ENCODE results near the gene PSMA6. TPM values are rescaled to one million over a fixed set of nuclear protein-coding genes. Genes with fewer than 3 reads are reported as not detected.

PSMA6 gene
- total and polyA plus RNA-seq, 2 of the 13 experiments (the other 11 are each of a cell fraction or from before 2014, with no cell fraction given): 525 to 1,109 TPM

- TF ChIP-seq TEF (CRISPR knock-in tag; IDR thresholded peaks at IDR 0.05): no peak
- TF ChIP-seq FOXJ3 (CRISPR knock-in tag; IDR thresholded peaks at IDR 0.05; ENCODE audit: borderline replicate concordance): no peak
- TF ChIP-seq ZNF674 (CRISPR knock-in tag; IDR thresholded peaks at IDR 0.05; ENCODE audit: low read depth): no peak
- TF ChIP-seq FOXP1 (IDR thresholded peaks at IDR 0.05): no peak
- no peak; the same call in 1 of the 2 replicates for TF ChIP-seq FOXP1 (CRISPR knock-in tag; IDR thresholded peaks at IDR 0.05)
- TF ChIP-seq HES4 (CRISPR knock-in tag; IDR thresholded peaks at IDR 0.05; ENCODE audit: borderline replicate concordance): no peak
- TF ChIP-seq SATB2 (CRISPR knock-in tag; IDR thresholded peaks at IDR 0.05): peak; percentile 10; the same call in 1 of the 2 replicates
- peak; percentile 65 for TF ChIP-seq PHF8 (CRISPR knock-in tag; IDR thresholded peaks at IDR 0.05)
- 0 out of 2 replicates have a peak, but pooled peaks have one; percentile 4 for TF ChIP-seq SMARCE1 (IDR thresholded peaks at IDR 0.05; ENCODE audit: borderline replicate concordance)
- no peak; the same call in 1 of the 2 replicates for TF ChIP-seq ZHX2 (IDR thresholded peaks at IDR 0.05; ENCODE audit: low read depth)
- 0 out of 2 replicates have a peak, but pooled peaks have one; percentile 7 for TF ChIP-seq ZHX2 (CRISPR knock-in tag; IDR thresholded peaks at IDR 0.05; ENCODE audit: borderline replicate concordance)
- peak; percentile 40; the same call in 1 of the 2 replicates for TF ChIP-seq RXRA (CRISPR knock-in tag; IDR thresholded peaks at IDR 0.05)
- no peak for TF ChIP-seq ZNF253 (CRISPR knock-in tag; IDR thresholded peaks at IDR 0.05; ENCODE audit: borderline replicate concordance)
- peak; percentile 40; the same call in 1 of the 2 replicates for TF ChIP-seq CSRNP1 (CRISPR knock-in tag; IDR thresholded peaks at IDR 0.05)
- no peak for TF ChIP-seq RCOR2 (CRISPR knock-in tag; IDR thresholded peaks at IDR 0.05)
- TF ChIP-seq SOX6 (IDR thresholded peaks at IDR 0.05): no peak
- no peak for TF ChIP-seq SOX6 (CRISPR knock-in tag; IDR thresholded peaks at IDR 0.05)
- peak; percentile 19 for TF ChIP-seq TBL1XR1 (IDR thresholded peaks at IDR 0.05; ENCODE audit: borderline replicate concordance, low read length, partially characterized antibody)
- TF ChIP-seq NR1H2 (CRISPR knock-in tag; IDR thresholded peaks at IDR 0.05; ENCODE audit: borderline replicate concordance, low read depth): no peak
- no peak for TF ChIP-seq ZNF746 (CRISPR knock-in tag; IDR thresholded peaks at IDR 0.05)
- TF ChIP-seq ZNF792 (CRISPR knock-in tag; IDR thresholded peaks at IDR 0.05): peak; percentile 46; the same call in 1 of the 2 replicates
- TF ChIP-seq ETV5 (CRISPR knock-in tag; IDR thresholded peaks at IDR 0.05; ENCODE audit: borderline replicate concordance): peak; percentile 68; the same call in 1 of the 2 replicates
- TF ChIP-seq TAF1 (CRISPR knock-in tag; IDR thresholded peaks at IDR 0.05): peak; percentile 59
- TF ChIP-seq POLR2AphosphoS5 (IDR thresholded peaks at IDR 0.05; ENCODE audit: low read depth, low read length): 0 out of 2 replicates have a peak, but pooled peaks have one; percentile 41
- TF ChIP-seq KDM3A (CRISPR knock-in tag; IDR thresholded peaks at IDR 0.05; ENCODE audit: low read depth): 0 out of 2 replicates have a peak, but pooled peaks have one; percentile 43
Measured at GRCh38 chr14:35335388-35336092, 43.4 kb downstream of the PSMA6 start (continued).
